Measurements from ENCODE around the gene SURF6. TPM values are rescaled to one million over a fixed set of nuclear protein-coding genes. Genes with fewer than 3 reads are reported as not detected.
"Not testable (repeated sequence)": the region's sequence is repeated elsewhere in the genome, so short reads cannot be mapped to it uniquely, and the experiment has no call there.

SURF6 gene
- total RNA-seq, 2 experiments from 2014 or later: 24.9 to 28.3 TPM

DNA sequence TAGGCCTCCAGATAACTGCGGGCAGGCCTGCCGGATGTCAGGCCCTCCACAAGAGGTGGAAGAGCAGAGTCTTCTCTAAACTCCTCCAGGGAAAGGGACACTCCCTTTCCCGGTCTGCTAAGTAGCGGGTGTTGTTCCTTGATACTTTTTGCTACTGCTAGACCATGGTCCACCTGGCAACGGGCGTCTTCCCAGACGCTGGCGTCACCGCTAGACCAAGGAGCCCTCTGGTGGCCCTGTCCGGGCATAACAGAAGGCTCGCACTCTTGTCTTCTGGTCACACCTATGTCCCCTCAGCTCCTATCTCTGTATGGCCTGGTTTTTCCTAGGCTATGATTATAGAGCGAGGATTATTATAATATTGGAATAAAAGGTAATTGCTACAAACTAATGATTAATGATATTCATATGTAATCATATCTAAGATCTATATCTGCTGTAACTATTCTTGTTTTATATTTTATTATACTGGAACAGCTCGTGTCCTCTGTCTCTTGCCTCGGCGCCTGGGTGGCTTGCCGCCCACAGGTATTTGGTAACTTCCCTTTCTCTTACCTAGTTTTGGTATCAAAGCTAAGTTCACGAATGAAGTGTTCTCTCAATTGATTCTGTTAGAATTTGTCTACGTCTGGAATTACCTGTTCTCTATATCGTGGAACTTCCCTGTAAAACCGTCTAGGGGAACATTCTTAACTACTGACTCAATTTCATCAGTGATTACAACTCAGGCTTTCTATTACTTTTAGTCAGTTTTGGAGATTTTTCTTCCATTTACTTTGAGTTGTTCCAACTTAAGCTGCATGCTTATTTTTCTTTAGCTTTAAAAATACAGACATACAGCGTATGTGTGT, 6.5 kb downstream of the SURF6 start:
- not testable (repeated sequence) for DNase-seq

DNA sequence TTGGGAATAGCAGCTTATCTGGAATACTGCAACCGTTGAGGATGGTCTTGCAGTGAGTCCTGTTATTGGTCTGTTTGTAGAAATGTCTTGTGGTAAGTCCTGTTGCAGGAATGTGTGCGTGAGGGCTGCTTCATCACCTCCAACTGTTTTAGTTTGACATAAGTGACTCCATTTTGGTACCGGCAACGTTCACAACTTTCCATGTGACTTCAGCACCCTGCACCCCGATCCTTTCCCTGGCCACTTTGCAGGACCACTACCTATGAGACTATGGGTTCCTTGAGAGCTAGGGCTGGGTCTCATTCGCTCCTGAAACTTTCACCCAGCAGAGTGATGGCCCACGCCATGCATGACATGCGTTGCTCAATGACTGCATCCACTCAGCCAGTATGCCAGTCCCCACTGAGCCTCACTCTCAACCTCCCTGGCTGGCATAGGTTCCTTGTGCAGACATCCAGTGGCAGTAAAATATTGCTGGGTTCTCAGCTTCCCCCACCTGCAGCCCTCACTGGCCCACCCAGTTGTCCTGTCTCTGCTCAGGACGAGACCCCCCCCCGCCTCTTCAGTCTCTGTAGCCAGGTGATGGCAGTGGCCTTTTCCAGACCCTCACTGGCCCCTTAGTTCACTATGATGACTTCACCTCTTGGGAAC, 8.0 kb downstream of the SURF6 start:
- TF ChIP-seq, protein P1, sequence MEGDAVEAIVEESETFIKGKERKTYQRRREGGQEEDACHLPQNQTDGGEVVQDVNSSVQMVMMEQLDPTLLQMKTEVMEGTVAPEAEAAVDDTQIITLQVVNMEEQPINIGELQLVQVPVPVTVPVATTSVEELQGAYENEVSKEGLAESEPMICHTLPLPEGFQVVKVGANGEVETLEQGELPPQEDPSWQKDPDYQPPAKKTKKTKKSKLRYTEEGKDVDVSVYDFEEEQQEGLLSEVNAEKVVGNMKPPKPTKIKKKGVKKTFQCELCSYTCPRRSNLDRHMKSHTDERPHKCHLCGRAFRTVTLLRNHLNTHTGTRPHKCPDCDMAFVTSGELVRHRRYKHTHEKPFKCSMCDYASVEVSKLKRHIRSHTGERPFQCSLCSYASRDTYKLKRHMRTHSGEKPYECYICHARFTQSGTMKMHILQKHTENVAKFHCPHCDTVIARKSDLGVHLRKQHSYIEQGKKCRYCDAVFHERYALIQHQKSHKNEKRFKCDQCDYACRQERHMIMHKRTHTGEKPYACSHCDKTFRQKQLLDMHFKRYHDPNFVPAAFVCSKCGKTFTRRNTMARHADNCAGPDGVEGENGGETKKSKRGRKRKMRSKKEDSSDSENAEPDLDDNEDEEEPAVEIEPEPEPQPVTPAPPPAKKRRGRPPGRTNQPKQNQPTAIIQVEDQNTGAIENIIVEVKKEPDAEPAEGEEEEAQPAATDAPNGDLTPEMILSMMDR (IDR thresholded peaks at IDR 0.05): no peak
- Mint-ChIP-seq H3K4me1 (ENCODE audit: low read depth) (peaks cover 12% of the 10 kb centered on the region), H3K4me3 (no peak overlapping the region), H3K27ac (no peak overlapping the region), H3K27me3 (no peaks in the 10 kb centered on the region), H3K9me3 (no peaks in the 10 kb centered on the region), H3K36me3 (ENCODE audit: low read depth) (peaks cover 25% of the 10 kb centered on the region)
- no peak for ATAC-seq
- no peak for DNase-seq
- intact Hi-C loops (cut with micrococcal nuclease): loop anchor here (5.0 kb wide), 1 partner anchor 141 kb away; no protein-coding TSS in a partner anchor
- ChIA-PET POLR2A (no interaction called here), CTCF (interaction anchor here (1.0 kb wide), 1 partner anchor 142 kb away, joined by 3 read pairs; no protein-coding TSS in a partner anchor)

More for the DNA sequence above, 6.5 kb downstream of the SURF6 start:
- Mint-ChIP-seq H3K36me3 (ENCODE audit: low read depth) (peaks cover 38% of the 10 kb centered on the region), H3K4me1 (ENCODE audit: low read depth) (peaks cover 24% of the 10 kb centered on the region)
- not testable (repeated sequence) for ATAC-seq, H3K27me3 Mint-ChIP-seq, H3K9me3 Mint-ChIP-seq, H3K4me3 Mint-ChIP-seq, H3K27ac Mint-ChIP-seq
- TF ChIP-seq, protein P1 (IDR thresholded peaks at IDR 0.05): peak; percentile 65
- ChIA-PET CTCF (interaction anchor here (0.7 to 2.6 kb wide), 12 partner anchors 8 to 148 kb away, joined by 3 to 29 read pairs (median 5); partner anchors contain the start of genes MED22 and RPL7A), POLR2A (interaction anchor here (1.2 to 1.6 kb wide), 5 partner anchors 19 to 47 kb away, joined by 3 to 11 read pairs (median 3); partner anchors contain the start of genes MED22, RPL7A and STKLD1)
- intact Hi-C loops (cut with micrococcal nuclease): loop anchor here (5.0 kb wide), 1 partner anchor 142 kb away; no protein-coding TSS in a partner anchor

DNA sequence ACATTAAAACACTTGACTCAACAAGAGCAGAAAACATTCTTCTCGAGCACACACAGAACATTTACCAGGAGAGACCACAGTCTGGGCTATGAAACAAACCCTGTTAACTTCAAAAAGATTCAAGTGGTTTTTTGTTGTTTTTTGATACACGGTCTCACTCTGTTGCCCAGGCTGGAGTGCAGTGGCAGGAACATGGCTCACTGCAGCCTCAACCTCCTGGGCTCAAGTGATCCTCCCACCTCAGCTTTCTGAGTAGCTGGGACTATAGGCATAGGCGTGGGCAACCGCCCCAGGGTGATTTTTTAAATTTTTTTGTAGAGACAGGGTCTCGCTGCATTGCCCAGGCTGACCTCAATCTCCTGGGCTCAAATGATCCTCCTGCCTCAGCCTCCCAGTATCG, 9.0 kb downstream of the SURF6 start:
- POLR2A ChIA-PET; ATAC-seq; H3K27me3 Mint-ChIP-seq; H3K4me3 Mint-ChIP-seq; H3K9me3 Mint-ChIP-seq; DNase-seq; H3K4me1 Mint-ChIP-seq (ENCODE audit: low read depth): not testable (repeated sequence)
- intact Hi-C loops (cut with micrococcal nuclease): loop anchor here (5.0 kb wide), 1 partner anchor 140 kb away; no protein-coding TSS in a partner anchor
- CTCF ChIA-PET: interaction anchor here (1.0 kb wide), 1 partner anchor 141 kb away, joined by 3 read pairs; no protein-coding TSS in a partner anchor
- H3K27ac Mint-ChIP-seq: peak overlapping the region; percentile 32
- H3K36me3 Mint-ChIP-seq (ENCODE audit: low read depth): peaks cover 15% of the 10 kb centered on the region

DNA sequence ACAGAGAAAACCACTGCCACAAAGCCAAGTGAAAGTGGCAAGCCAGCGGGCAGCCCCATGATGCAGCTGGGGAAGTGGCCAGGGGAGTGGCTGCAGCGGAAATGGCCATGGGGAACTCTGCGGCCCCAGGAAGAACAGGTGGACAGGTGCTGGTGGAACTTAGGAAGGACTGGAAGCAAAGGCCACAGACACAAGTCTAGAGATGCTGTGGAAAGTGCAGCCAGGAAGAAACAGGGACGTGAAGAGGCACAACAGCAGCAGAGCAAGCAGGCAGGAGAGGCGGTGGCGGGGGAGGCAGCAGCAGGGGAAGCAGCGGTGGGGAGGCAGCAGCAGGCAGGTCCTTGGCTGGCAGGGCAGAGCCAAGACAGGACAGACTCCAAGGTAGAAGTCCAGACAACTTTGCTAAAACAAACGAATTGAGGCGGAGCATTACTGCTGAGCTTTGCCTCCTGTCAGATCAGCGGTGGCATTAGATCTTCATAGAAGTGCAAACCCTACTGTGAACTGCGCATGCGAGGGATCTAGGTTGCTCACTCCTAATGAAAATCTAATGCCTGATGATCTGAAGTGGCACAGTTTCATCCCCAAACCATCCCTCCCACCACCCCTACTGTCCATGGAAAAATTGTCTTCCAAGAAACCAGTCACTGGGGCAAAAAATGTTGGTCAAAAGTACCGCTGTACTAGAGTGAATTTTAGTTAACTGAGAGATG, 11.8 kb downstream of the SURF6 start:
- no peak for DNase-seq
- no peaks in the 10 kb centered on the region for H3K36me3 Mint-ChIP-seq (ENCODE audit: low read depth)
- H3K4me1 Mint-ChIP-seq (ENCODE audit: low read depth): no peaks in the 10 kb centered on the region
- H3K4me3 Mint-ChIP-seq: no peak overlapping the region
- ChIA-PET CTCF (no interaction called here), POLR2A (no interaction called here)
- ATAC-seq: no peak
- intact Hi-C loops (cut with micrococcal nuclease): no loop called here
- H3K27ac Mint-ChIP-seq: no peak overlapping the region
- no peaks in the 10 kb centered on the region for H3K9me3 Mint-ChIP-seq
- H3K27me3 Mint-ChIP-seq: no peaks in the 10 kb centered on the region
- TF ChIP-seq, protein P1 (IDR thresholded peaks at IDR 0.05): no peak

DNA sequence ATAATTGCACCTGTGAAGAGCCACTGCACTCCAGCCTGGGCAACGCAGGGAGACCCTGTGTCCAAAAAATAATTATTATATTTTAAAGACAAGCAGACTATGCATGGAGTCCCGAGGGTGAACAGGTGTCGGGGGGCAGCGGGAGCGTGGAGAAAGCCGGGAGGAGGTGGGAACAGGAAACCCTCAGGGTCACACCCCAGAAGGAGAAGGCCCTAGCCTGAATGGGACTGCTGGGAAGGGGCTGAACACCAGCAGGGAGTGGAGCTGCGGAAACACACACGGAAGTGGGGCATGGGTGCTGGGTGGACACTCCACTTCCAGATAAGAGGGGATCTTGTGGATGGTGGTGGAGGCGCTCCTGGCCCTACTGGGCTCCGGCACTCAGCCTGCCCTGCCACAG, 12.8 kb downstream of the SURF6 start:
- intact Hi-C loops (cut with micrococcal nuclease): no loop called here
- Mint-ChIP-seq H3K36me3 (ENCODE audit: low read depth) (no peaks in the 10 kb centered on the region), H3K27ac (no peak overlapping the region), H3K27me3 (no peaks in the 10 kb centered on the region), H3K9me3 (no peaks in the 10 kb centered on the region), H3K4me3 (no peak overlapping the region), H3K4me1 (ENCODE audit: low read depth) (no peaks in the 10 kb centered on the region)
- DNase-seq (no peak), ATAC-seq (no peak)
- ChIA-PET CTCF (no interaction called here), POLR2A (no interaction called here)
- TF ChIP-seq, protein P1 (IDR thresholded peaks at IDR 0.05): no peak

Measured in activated CD8-positive, alpha-beta T cell treated with anti-CD3 and anti-CD28 coated beads for 36 hours (primary cell).